Hepatocyte (in vitro differentiated cells): ENCODE results near the gene OSBP2. TPM values are rescaled to one million over a fixed set of nuclear protein-coding genes. Genes with fewer than 3 reads are reported as not detected.

Experiments used
- DNase-seq: peaks from one replicate; pipeline ENCODE4 v3.0.0-alpha.2; 2016; ENCODE audit warnings: low spot score
- H2AFZ ChIP-seq: fragments of 200-600 bp; sonication (generic); 2 replicates; pipeline ENCODE4 v1.6.0; 2016; ENCODE audit warnings: antibody characterized with exemption, mild to moderate bottlenecking
- H3K27ac ChIP-seq: fragments of 200-600 bp; sonication (generic); 2 replicates; pipeline ENCODE4 v1.5.1; 2016; ENCODE audit warnings: mild to moderate bottlenecking
- H3K27me3 ChIP-seq: fragments of 200-600 bp; sonication (generic); 2 replicates; pipeline ENCODE4 v1.6.1; 2016
- H3K36me3 ChIP-seq: fragments of 200-600 bp; sonication (generic); replicated peaks from 2 replicates; pipeline ENCODE4 v1.5.1; 2016; ENCODE audit warnings: low read depth; ENCODE audit not compliant: insufficient read depth
- H3K4me1 ChIP-seq: fragments of 200-600 bp; sonication (generic); 2 replicates; pipeline ENCODE4 v1.5.1; 2016; ENCODE audit warnings: mild to moderate bottlenecking, moderate library complexity; ENCODE audit not compliant: insufficient read depth
- H3K4me2 ChIP-seq: fragments of 200-600 bp; sonication (generic); 2 replicates; pipeline ENCODE4 v1.6.0; 2016
- H3K4me3 ChIP-seq: fragments of 200-600 bp; sonication (generic); 2 replicates; pipeline ENCODE4 v1.5.1; 2016; ENCODE audit warnings: mild to moderate bottlenecking
- H3K79me2 ChIP-seq: fragments of 200-600 bp; sonication (generic); 2 replicates; pipeline ENCODE4 v1.6.0; 2017; ENCODE audit warnings: mild to moderate bottlenecking
- H3K9me2 ChIP-seq: fragments of 200-600 bp; sonication (generic); replicated peaks from 2 replicates; pipeline ENCODE4 v1.6.0; 2017; ENCODE audit warnings: mild to moderate bottlenecking; ENCODE audit not compliant: insufficient read depth
- H3K9me3 ChIP-seq: fragments of 200-600 bp; sonication (generic); 2 replicates; pipeline ENCODE4 v1.5.1; 2016; ENCODE audit warnings: low read depth, mild to moderate bottlenecking
- H4K20me1 ChIP-seq: fragments of 200-600 bp; sonication (generic); 2 replicates; pipeline ENCODE4 v1.6.0; 2016; ENCODE audit warnings: mild to moderate bottlenecking; ENCODE audit not compliant: insufficient read depth, poor library complexity, severe bottlenecking
- CTCF ChIP-seq: fragments of 200-600 bp; sonication (generic); IDR thresholded peaks from 2 replicates; pipeline ENCODE4 v1.5.1; 2016; ENCODE audit warnings: antibody characterized with exemption, mild to moderate bottlenecking; ENCODE audit not compliant: poor library complexity
- EZH2 ChIP-seq: fragments of 200-600 bp; sonication (generic); IDR thresholded peaks from 2 replicates; pipeline ENCODE4 v1.6.1; 2016; ENCODE audit warnings: antibody characterized with exemption, mild to moderate bottlenecking, borderline replicate concordance
- EZH2phosphoT487 ChIP-seq: fragments of 200-600 bp; sonication (generic); IDR thresholded peaks from one replicate; pipeline ENCODE4 v1.6.1; 2018; ENCODE audit warnings: antibody characterized with exemption, mild to moderate bottlenecking, low read depth, moderate library complexity; ENCODE audit not compliant: unreplicated experiment, severe bottlenecking
- WGBS: methylation state at CpG from one replicate; pipeline ENCODE4 v1.1.6; 2016; ENCODE audit warnings: low lambda C conversion rate; ENCODE audit errors: missing lambda C conversion rate; 5-methylcytosine and 5-hydroxymethylcytosine counted together
- polyA plus RNA-seq: library from polyadenylated mRNA; unstranded; fragments of >200 nt; fragmentation: Nextera tagmentation; extraction: Ambion mirVana; gene quantifications from 2 replicates; pipeline ENCODE4 v1.2.1, GENCODE V29; 2016
- total RNA-seq: library from RNA; depleted of rRNA; stranded (reverse); fragments of >200 nt; gene quantifications from 2 replicates; pipeline ENCODE4 v1.2.3, GENCODE V29; 2014

The OSBP2 gene
- total and polyA plus RNA-seq, 2 experiments from 2014 or later: 23.0 to 25.5 TPM

- Histone ChIP-seq H3K4me3 (no peak overlapping the region), H3K27me3 (peaks cover 7% of the 10 kb centered on the region), H4K20me1 (no peaks in the 10 kb centered on the region), H2AFZ (no peak overlapping the region), H3K9me3 (no peaks in the 10 kb centered on the region), H3K4me2 (no peak overlapping the region), H3K36me3 (no peaks in the 10 kb centered on the region), H3K4me1 (no peaks in the 10 kb centered on the region), H3K27ac (no peak overlapping the region), H3K79me2 (no peaks in the 10 kb centered on the region), H3K9me2 (no peaks in the 10 kb centered on the region)
- no peak for TF ChIP-seq EZH2
- no peak for TF ChIP-seq EZH2phosphoT487
- no peak for TF ChIP-seq CTCF
- 84% methylated on average over 2 of the region's 2 CpGs for WGBS
- no peak for DNase-seq
These were observed 29.4 kb upstream of the OSBP2 start for GRCh38 chr22:30665266-30665665.

- no peaks in the 10 kb centered on the region for H3K9me2 ChIP-seq
- TF ChIP-seq EZH2phosphoT487 (no peak), CTCF (no peak), EZH2 (no peak)
- no peak overlapping the region for H2AFZ ChIP-seq
- peaks cover 7% of the 10 kb centered on the region for H3K27me3 ChIP-seq
- WGBS: 89% methylated on average over 4 of the region's 4 CpGs
- H3K36me3 ChIP-seq: no peaks in the 10 kb centered on the region
- H3K4me2 ChIP-seq: peak overlapping the region; percentile 86
- no peak overlapping the region for H3K27ac ChIP-seq
- no peaks in the 10 kb centered on the region for H4K20me1 ChIP-seq
- no peaks in the 10 kb centered on the region for H3K79me2 ChIP-seq
- no peaks in the 10 kb centered on the region for H3K4me1 ChIP-seq
- H3K9me3 ChIP-seq: no peaks in the 10 kb centered on the region
- DNase-seq: no peak
- H3K4me3 ChIP-seq: no peak overlapping the region
These were observed 28.9 kb upstream of the OSBP2 start for GRCh38 chr22:30665786-30666185.

GRCh38 chr22:30667107-30667493 lies 27.6 kb upstream of the OSBP2 start:
- Histone ChIP-seq H3K4me2 (peak overlapping the region; percentile 86), H3K27me3 (peaks cover 7% of the 10 kb centered on the region), H3K27ac (peak overlapping the region; percentile 81), H3K79me2 (no peaks in the 10 kb centered on the region), H3K9me3 (no peaks in the 10 kb centered on the region), H3K4me3 (peak overlapping the region; percentile 66), H3K9me2 (no peaks in the 10 kb centered on the region), H2AFZ (peak overlapping the region; percentile 37), H4K20me1 (no peaks in the 10 kb centered on the region), H3K36me3 (no peaks in the 10 kb centered on the region), H3K4me1 (no peaks in the 10 kb centered on the region)
- TF ChIP-seq EZH2phosphoT487: peak; percentile 44
- TF ChIP-seq EZH2: no peak
- peak; percentile 75 for DNase-seq
- WGBS: 7% methylated on average over 18 of the region's 18 CpGs

- TF ChIP-seq CTCF: peak; percentile 30
- TF ChIP-seq EZH2phosphoT487: no peak
- no peak for TF ChIP-seq EZH2
- Histone ChIP-seq H2AFZ (peak within 1 kb of the TSS; percentile 93), H3K36me3 (no peaks in the 10 kb centered on the region), H3K4me1 (no peaks in the 10 kb centered on the region), H3K79me2 (no peaks in the 10 kb centered on the region), H3K9me3 (no peaks in the 10 kb centered on the region), H3K9me2 (no peaks in the 10 kb centered on the region), H3K4me2 (peak within 1 kb of the TSS; percentile 86), H3K4me3 (peak within 1 kb of the TSS; percentile 66), H3K27ac (peak within 1 kb of the TSS; percentile 81), H3K27me3 (peaks cover 7% of the 10 kb centered on the region), H4K20me1 (no peaks in the 10 kb centered on the region)
- peak; percentile 96 for DNase-seq
- under 1% methylated on average over 60 of the region's 77 CpGs for WGBS
These were observed 26.9 kb upstream of the OSBP2 start, which contains the start of gene DUSP18 for GRCh38 chr22:30667494-30668385. Gene DUSP18 (minus strand): TSS chr22:30667875. CDS start chr22:30664003, 3,872 bp downstream.
